Keratinocyte (primary cell): ENCODE measurements around the gene IL1RAP. TPM values are rescaled to one million over a fixed set of nuclear protein-coding genes. Genes with fewer than 3 reads are reported as not detected.

Source experiments
- DNase-seq: peaks from one replicate; pipeline ENCODE4 v3.0.0-alpha.2; 2011; ENCODE audit warnings: low read depth, missing footprints, low spot score
- FAIRE-seq: peaks from 2 replicates; lab custom pipeline; 2011; peaks lifted over from hg19 to GRCh38; lab: Jason Lieb, UNC
- H2AFZ ChIP-seq: 2 replicates; pipeline ENCODE4 v1.6.0; 2012; ENCODE audit warnings: low read length, control low read depth, inconsistent platforms; ENCODE audit not compliant: control insufficient read depth
- H3K27ac ChIP-seq: 2 replicates; pipeline ENCODE4 v1.5.1; 2011; ENCODE audit warnings: low read length; ENCODE audit not compliant: control insufficient read depth, insufficient read depth
- H3K27me3 ChIP-seq: 3 replicates; pipeline ENCODE4 v1.6.0; 2011; ENCODE audit warnings: low read length; ENCODE audit not compliant: control insufficient read depth, insufficient read depth; ENCODE audit errors: extremely low read depth
- H3K36me3 ChIP-seq, 2 experiments: 2 replicates in 1 of 2; 3 replicates in 1 of 2; pipeline ENCODE4 v1.5.1; 2011; ENCODE audit warnings: low read length in 2 of 2, mild to moderate bottlenecking in 1 of 2; ENCODE audit not compliant: control insufficient read depth in 2 of 2, insufficient read depth in 2 of 2; ENCODE audit errors: extremely low read depth in 1 of 2
- H3K4me1 ChIP-seq: 3 replicates; pipeline ENCODE4 v1.5.1; 2011; ENCODE audit warnings: low read length; ENCODE audit not compliant: control insufficient read depth, insufficient read depth; ENCODE audit errors: extremely low read depth
- H3K4me2 ChIP-seq: 3 replicates; pipeline ENCODE4 v1.6.0; 2011; ENCODE audit warnings: low read depth, low read length; ENCODE audit not compliant: control insufficient read depth, insufficient read depth; ENCODE audit errors: extremely low read depth
- H3K4me3 ChIP-seq, 3 experiments: fragments of 200-600 bp in 1 of 3; sonication (generic) in 1 of 3; 2 replicates in 2 of 3; 3 replicates in 1 of 3; pipeline ENCODE4 v1.5.1; 2011 to 2016; ENCODE audit warnings: low read length in 3 of 3, mild to moderate bottlenecking in 3 of 3, control low read depth in 2 of 3, inconsistent platforms in 1 of 3, low read depth in 1 of 3, mixed read lengths in 1 of 3, mixed run types in 1 of 3, moderate library complexity in 1 of 3; ENCODE audit not compliant: control insufficient read depth in 2 of 3, insufficient read depth in 2 of 3; ENCODE audit errors: extremely low read depth in 1 of 3
- H3K79me2 ChIP-seq: 2 replicates; pipeline ENCODE4 v1.6.0; 2012; ENCODE audit warnings: low read length; ENCODE audit not compliant: control insufficient read depth, insufficient read depth
- H3K9ac ChIP-seq: 3 replicates; pipeline ENCODE4 v1.6.0; 2011; ENCODE audit warnings: low read length; ENCODE audit not compliant: control insufficient read depth, insufficient read depth; ENCODE audit errors: extremely low read depth
- H3K9me1 ChIP-seq: 3 replicates; pipeline ENCODE4 v1.6.0; 2011; ENCODE audit warnings: low read length; ENCODE audit not compliant: control insufficient read depth, insufficient read depth; ENCODE audit errors: extremely low read depth
- H3K9me3 ChIP-seq: 2 replicates; pipeline ENCODE4 v1.5.1; 2012; ENCODE audit warnings: low read depth, low read length; ENCODE audit not compliant: control insufficient read depth
- H4K20me1 ChIP-seq: 3 replicates; pipeline ENCODE4 v1.6.0; 2011; ENCODE audit warnings: low read length; ENCODE audit not compliant: control insufficient read depth, insufficient read depth; ENCODE audit errors: extremely low read depth
- CTCF ChIP-seq, 3 experiments: IDR thresholded peaks in 1 of 3; conservative IDR thresholded peaks in 1 of 3; optimal IDR thresholded peaks in 1 of 3; 2 replicates in 2 of 3; 3 replicates in 1 of 3; pipeline versions ENCODE3 to v1.5.1; 2011; ENCODE audit warnings: low read length in 3 of 3, mild to moderate bottlenecking in 3 of 3, moderate library complexity in 2 of 3, control low read depth in 1 of 3, inconsistent platforms in 1 of 3; ENCODE audit not compliant: insufficient read depth in 2 of 3; ENCODE audit errors: extremely low read depth in 1 of 3
- EZH2 ChIP-seq: IDR thresholded peaks from one replicate; pipeline ENCODE4 v1.6.1; 2012; ENCODE audit warnings: inconsistent platforms, mild to moderate bottlenecking, low read length, moderate library complexity
- dilution Hi-C: fragments of 300-500 bp; cut with MboI; formaldehyde crosslinking; loops from one replicate; pipeline ENCODE4 v1.7.0; 2020; ENCODE audit warnings: low sequenced_read_pairs; ENCODE audit not compliant: extremely low pct_ligation_motif_present
- polyA plus RNA-seq, 5 experiments: library from polyadenylated mRNA; depleted of rRNA in 3 of 5; stranded (reverse) in 3 of 5; stranded (forward) in 1 of 5; unstranded in 1 of 5; fragments of >200 nt; gene quantifications; 1 replicate in 1 of 5; 2 replicates in 3 of 5; 3 replicates in 1 of 5; pipeline versions ENCODE4 v1.2.1 to v1.2.3, GENCODE V29; 2011 to 2012; ENCODE audit warnings: missing spikeins in 2 of 5, low read depth in 1 of 5, low replicate concordance in 1 of 5

IL1RAP gene
- polyA plus RNA-seq, 1 donor (not counting 4 experiments of a cell fraction or from before 2014, with no cell fraction given): 69.7 TPM

GRCh38 chr3:190580417-190580816, 66.5 kb downstream of the IL1RAP start:
- dilution Hi-C loops: no loop called here

GRCh38 chr3:190581041-190581541, 67.2 kb downstream of the IL1RAP start:
- H3K27me3 ChIP-seq: no peaks in the 10 kb centered on the region
- DNase-seq (no peak), FAIRE-seq (no peak)
- H3K36me3 ChIP-seq: peaks cover 4 to 11% of the 10 kb centered on the region in 2 experiments
- H3K9me3 ChIP-seq: no peaks in the 10 kb centered on the region
- H3K4me1 ChIP-seq: peaks cover 21% of the 10 kb centered on the region
- H2AFZ ChIP-seq: no peak overlapping the region
- no peak overlapping the region for H3K9ac ChIP-seq
- H4K20me1 ChIP-seq: no peaks in the 10 kb centered on the region
- no peak overlapping the region for H3K4me3 ChIP-seq
- no peaks in the 10 kb centered on the region for H3K9me1 ChIP-seq
- TF ChIP-seq CTCF (optimal IDR thresholded peaks at IDR 0.05 in 1 of 3, IDR thresholded peaks at IDR 0.05 in 1 of 3, conservative IDR thresholded peaks at IDR 0.05 in 1 of 3; ENCODE audit: extremely low read depth in 1 of 3, insufficient read depth in 2 of 3, low read length in 3 of 3): no peak
- no peak for TF ChIP-seq EZH2
- H3K27ac ChIP-seq: no peak overlapping the region
- no peak overlapping the region for H3K4me2 ChIP-seq
- H3K79me2 ChIP-seq: peaks cover 17% of the 10 kb centered on the region
- dilution Hi-C loops: no loop called here

More at GRCh38 chr3:190580417-190580816, 66.5 kb downstream of the IL1RAP start:
- Histone ChIP-seq H3K9me1 (no peaks in the 10 kb centered on the region), H3K9ac (no peak overlapping the region), H3K27ac (no peak overlapping the region), H3K36me3 (peaks cover 4 to 14% of the 10 kb centered on the region in 2 experiments), H3K79me2 (peaks cover 18% of the 10 kb centered on the region), H2AFZ (no peak overlapping the region), H3K4me3 (no peak overlapping the region), H3K9me3 (no peaks in the 10 kb centered on the region), H3K4me2 (no peak overlapping the region), H3K4me1 (peaks cover 14% of the 10 kb centered on the region), H3K27me3 (no peaks in the 10 kb centered on the region), H4K20me1 (no peaks in the 10 kb centered on the region)
- TF ChIP-seq CTCF (optimal IDR thresholded peaks at IDR 0.05 in 1 of 3, IDR thresholded peaks at IDR 0.05 in 1 of 3, conservative IDR thresholded peaks at IDR 0.05 in 1 of 3; ENCODE audit: extremely low read depth in 1 of 3, insufficient read depth in 2 of 3, low read length in 3 of 3) (no peak), EZH2 (no peak)
- DNase-seq: no peak
- FAIRE-seq: no peak
